Endodermal cell (in vitro differentiated cells): ENCODE measurements around the gene RUNDC3A. TPM values are rescaled to one million over a fixed set of nuclear protein-coding genes. Genes with fewer than 3 reads are reported as not detected.

ENCODE experiments used
- DNase-seq: peaks from one replicate; pipeline ENCODE4 v3.0.0-alpha.2; 2017
- H3K27ac ChIP-seq: 2 replicates; pipeline ENCODE4 v1.5.1; 2013; ENCODE audit warnings: mild to moderate bottlenecking, low read depth, low read length, moderate library complexity
- H3K27me3 ChIP-seq: 2 replicates; pipeline ENCODE4 v1.6.1; 2013; ENCODE audit warnings: mild to moderate bottlenecking, low read length, moderate library complexity; ENCODE audit not compliant: insufficient read depth, control insufficient read depth, poor library complexity, severe bottlenecking
- H3K36me3 ChIP-seq: 2 replicates; pipeline ENCODE4 v1.7.0; 2013; ENCODE audit warnings: mild to moderate bottlenecking, low read length, moderate library complexity; ENCODE audit not compliant: control insufficient read depth, insufficient read depth
- H3K4me1 ChIP-seq: one replicate; pipeline ENCODE4 v1.7.0; 2013; ENCODE audit warnings: low read length; ENCODE audit not compliant: control insufficient read depth, insufficient read depth
- H3K4me3 ChIP-seq: 2 replicates; pipeline ENCODE4 v1.5.1; 2013; ENCODE audit warnings: mild to moderate bottlenecking, low read length, moderate library complexity
- H3K9ac ChIP-seq: 2 replicates; pipeline ENCODE4 v1.6.1; 2013; ENCODE audit warnings: mild to moderate bottlenecking, low read length, moderate library complexity; ENCODE audit not compliant: poor library complexity, severe bottlenecking; ENCODE audit errors: extremely low read depth
- H3K9me3 ChIP-seq: 2 replicates; pipeline ENCODE4 v1.6.1; 2013; ENCODE audit warnings: mild to moderate bottlenecking, low read length, moderate library complexity; ENCODE audit not compliant: control insufficient read depth
- H3K27ac Mint-ChIP-seq: 2 replicates; pipeline ENCODE4 v1.8.0; 2020; ENCODE audit warnings: mixed read lengths
- H3K27me3 Mint-ChIP-seq: 2 replicates; pipeline ENCODE4 v1.8.0; 2021; ENCODE audit warnings: mild to moderate bottlenecking, mixed read lengths; ENCODE audit not compliant: insufficient read depth
- H3K36me3 Mint-ChIP-seq: 2 replicates; pipeline ENCODE4 v1.8.0; 2020; ENCODE audit warnings: low read depth, mixed read lengths
- H3K4me1 Mint-ChIP-seq: 2 replicates; pipeline ENCODE4 v1.8.0; 2020; ENCODE audit warnings: mixed read lengths
- H3K4me3 Mint-ChIP-seq: 2 replicates; pipeline ENCODE4 v1.8.0; 2020; ENCODE audit warnings: mild to moderate bottlenecking, moderate library complexity, mixed read lengths
- H3K9me3 Mint-ChIP-seq: 2 replicates; pipeline ENCODE4 v1.8.0; 2020; ENCODE audit warnings: mild to moderate bottlenecking, mixed read lengths
- CTCF ChIP-seq: fragments of 200-600 bp; sonication (generic); conservative IDR thresholded peaks from 2 replicates; pipeline ENCODE4 v1.5.0; 2021; ENCODE audit warnings: antibody characterized with exemption, mild to moderate bottlenecking
- WGBS, 2 experiments: methylation state at CpG; one replicate each; pipeline versions ENCODE4 v1.1.5 to v1.1.7; 2013; ENCODE audit warnings: missing lambda C conversion rate in 2 of 2, mixed read lengths in 1 of 2; ENCODE audit not compliant: insufficient coverage in 1 of 2, insufficient read length in 1 of 2; 5-methylcytosine and 5-hydroxymethylcytosine counted together
- total RNA-seq, 2 donors: library from RNA; stranded (reverse); fragmentation: NEBNext Ultra II Directional in 1 of 2; extraction: Animal tissue kit (Norgen Biotek cat#: 25700) in 1 of 2; gene quantifications; 2 replicates in 1 of 2; 3 replicates in 1 of 2; pipeline ENCODE4 v1.2.1, GENCODE V29; 2021

The RUNDC3A gene
- total RNA-seq, 2 donors from 2014 or later = 1.0 to 2.1 TPM

- Mint-ChIP-seq H3K4me3 (no peak overlapping the region), H3K4me1 (peaks cover 9% of the 10 kb centered on the region), H3K9me3 (no peaks in the 10 kb centered on the region), H3K27ac (no peak overlapping the region), H3K36me3 (peaks cover 19% of the 10 kb centered on the region), H3K27me3 (peaks cover 5% of the 10 kb centered on the region)
- WGBS, 2 experiments = 80 to 89% methylated on average over 2 to 6 of the region's 6 CpGs
- no peak for DNase-seq
- TF ChIP-seq CTCF = no peak
- H3K36me3 ChIP-seq = peaks cover 19% of the 10 kb centered on the region
- no peak overlapping the region for H3K27ac ChIP-seq
- H3K27me3 ChIP-seq = no peaks in the 10 kb centered on the region
- no peak overlapping the region for H3K4me3 ChIP-seq
- H3K9me3 ChIP-seq = no peaks in the 10 kb centered on the region
- H3K9ac ChIP-seq = no peak overlapping the region
- no peaks in the 10 kb centered on the region for H3K4me1 ChIP-seq
Measured at GRCh38 chr17:44348988-44349364, 40.6 kb downstream of the RUNDC3A start.

GRCh38 chr17:44349553-44350070 is 41.2 kb downstream of the RUNDC3A start:
- H3K4me1 Mint-ChIP-seq = peaks cover 9% of the 10 kb centered on the region
- no peaks in the 10 kb centered on the region for H3K9me3 Mint-ChIP-seq
- DNase-seq = no peak
- H3K4me3 ChIP-seq = no peak overlapping the region
- peaks cover 4% of the 10 kb centered on the region for H3K27me3 Mint-ChIP-seq
- no peak overlapping the region for H3K9ac ChIP-seq
- no peak for TF ChIP-seq CTCF
- no peak overlapping the region for H3K27ac ChIP-seq
- no peak overlapping the region for H3K27ac Mint-ChIP-seq
- WGBS, 2 experiments = 90 to 100% methylated on average over 5 to 12 of the region's 12 CpGs
- H3K9me3 ChIP-seq = no peaks in the 10 kb centered on the region
- no peak overlapping the region for H3K4me3 Mint-ChIP-seq
- peaks cover 19% of the 10 kb centered on the region for H3K36me3 ChIP-seq
- peaks cover 19% of the 10 kb centered on the region for H3K36me3 Mint-ChIP-seq
- no peaks in the 10 kb centered on the region for H3K27me3 ChIP-seq
- no peaks in the 10 kb centered on the region for H3K4me1 ChIP-seq

GRCh38 chr17:44350733-44351226 is 42.4 kb downstream of the RUNDC3A start:
- Histone ChIP-seq H3K27me3 (no peaks in the 10 kb centered on the region), H3K36me3 (peaks cover 25% of the 10 kb centered on the region), H3K4me1 (no peaks in the 10 kb centered on the region), H3K4me3 (no peak overlapping the region), H3K27ac (no peak overlapping the region), H3K9ac (no peak overlapping the region), H3K9me3 (no peaks in the 10 kb centered on the region)
- peak; percentile 88 for TF ChIP-seq CTCF
- WGBS, 2 experiments = 77 to 95% methylated on average over 4 to 6 of the region's 6 CpGs
- Mint-ChIP-seq H3K27me3 (peaks cover 3% of the 10 kb centered on the region), H3K36me3 (peaks cover 19% of the 10 kb centered on the region), H3K4me3 (no peak overlapping the region), H3K9me3 (no peaks in the 10 kb centered on the region), H3K4me1 (peaks cover 5% of the 10 kb centered on the region), H3K27ac (peak overlapping the region; percentile 19)
- DNase-seq = peak; percentile 96
